Esophagus muscularis mucosa (tissue), 4 donors: ENCODE results near the gene MAD1L1.
"Not testable (repeated sequence)": the region's sequence is repeated elsewhere in the genome, so short reads cannot be mapped to it uniquely, and the experiment has no call there.

Source experiments
- CTCF ChIP-seq, 3 experiments: fragments of 200-600 bp in 2 of 3; fragments of 450-650 bp in 1 of 3; sonication (generic) in 2 of 3; IDR thresholded peaks; one replicate each; pipeline ENCODE4 v1.5.1; 2017 to 2019; ENCODE audit warnings: antibody characterized with exemption in 3 of 3, mild to moderate bottlenecking in 2 of 3, moderate library complexity in 1 of 3
- EP300 ChIP-seq: sonication (generic); formaldehyde crosslinking; IDR thresholded peaks from one replicate; pipeline ENCODE4 v1.6.1; 2017; ENCODE audit warnings: antibody characterized with exemption
- POLR2A ChIP-seq: fragments of 450-650 bp; IDR thresholded peaks from one replicate; pipeline ENCODE4 v1.6.1; 2017; ENCODE audit warnings: antibody characterized with exemption, moderate library complexity, mild to moderate bottlenecking, low read depth
- POLR2AphosphoS5 ChIP-seq, 2 donors: sonication (generic); formaldehyde crosslinking; IDR thresholded peaks; one replicate each; pipeline ENCODE4 v1.6.1; 2017; ENCODE audit warnings: antibody characterized with exemption in 2 of 2

GRCh38 chr7:1840744-1841143 lies 392.0 kb downstream of the MAD1L1 start:
- TF ChIP-seq CTCF (IDR thresholded peaks at IDR 0.05); POLR2A; EP300; POLR2AphosphoS5 (IDR thresholded peaks at IDR 0.05): not testable (repeated sequence)
